HCT116 (cell line): ENCODE results near the gene ACER1. TPM values are rescaled to one million over a fixed set of nuclear protein-coding genes. Genes with fewer than 3 reads are reported as not detected.

ENCODE experiments used
- ATAC-seq: fragments of 200-7000 bp; cut with Tn5 transposase; 2 replicates; pipeline ENCODE4 v1.9.1; 2020; ENCODE audit warnings: mild to moderate bottlenecking, moderate library complexity
- BruUV-seq: library from RNA; stranded (reverse); fragments of 400-500 nt; replicated peaks from 2 replicates; lab custom pipeline; 2021; lab: Mats Ljungman, UMichigan
- CTCF ChIA-PET: fragments of 300-600 bp; sonication (Branson Sonifier 250); formaldehyde crosslinking; loops from one replicate; lab custom pipeline; 2021; ENCODE audit warnings: antibody characterized with exemption; lab: Charles Lee
- POLR2A ChIA-PET: fragments of 300-600, 350-600 bp; sonication (Branson Sonifier 250); formaldehyde crosslinking; loops from one replicate; lab custom pipeline; 2021; ENCODE audit warnings: antibody characterized with exemption; lab: Charles Lee
- RAD21 ChIA-PET, 2 experiments: fragments of 300-600 bp; sonication (Branson Sonifier 250); formaldehyde crosslinking; loops; one replicate each; lab custom pipeline; 2023; ENCODE audit warnings: low total read pairs in 2 of 2; ENCODE audit not compliant: uncharacterized antibody in 2 of 2, unreplicated experiment in 2 of 2, low non-redundant PET in 1 of 2; lab: Charles Lee
- DNase-seq: peaks from one replicate; pipeline ENCODE4 v3.0.0-alpha.2; 2010; ENCODE audit warnings: low read depth, low spot score
- H2AFZ ChIP-seq: fragments of 200-600 bp; shearing (Covaris generic), sonication (generic); 2 replicates; pipeline ENCODE4 v1.6.1; 2017; ENCODE audit warnings: low read depth, mixed run types, mixed read lengths, antibody characterized with exemption, low read length; ENCODE audit not compliant: poor library complexity, severe bottlenecking
- H3K27ac ChIP-seq: 2 replicates; pipeline ENCODE4 v1.5.1; 2012; ENCODE audit warnings: low read depth, low read length
- H3K27me3 ChIP-seq: fragments of 200-600 bp; sonication (generic); 2 replicates; pipeline ENCODE4 v1.6.1; 2016; ENCODE audit warnings: mixed run types, low read length, mixed read lengths; ENCODE audit not compliant: insufficient read depth
- H3K36me3 ChIP-seq, 2 experiments: fragments of 200-500 bp in 1 of 2; fragments of 200-600 bp in 1 of 2; sonication (Bioruptor generic) in 1 of 2; sonication (generic) in 1 of 2; 2 replicates each; pipeline versions ENCODE4 v1.5.1 to v1.6.1; 2014 to 2016; ENCODE audit warnings: low read length in 2 of 2, inconsistent platforms in 1 of 2, mixed read lengths in 1 of 2, mixed run types in 1 of 2; ENCODE audit not compliant: insufficient read depth in 2 of 2, control insufficient read depth in 1 of 2
- H3K4me1 ChIP-seq, 2 experiments: fragments of 200-600 bp in 1 of 2; sonication (generic) in 1 of 2; 2 replicates each; pipeline versions ENCODE4 v1.5.1 to v1.6.1; 2012 to 2017; ENCODE audit warnings: low read length in 2 of 2, inconsistent platforms in 1 of 2, mild to moderate bottlenecking in 1 of 2, mixed read lengths in 1 of 2, mixed run types in 1 of 2, moderate library complexity in 1 of 2; ENCODE audit not compliant: insufficient read depth in 2 of 2, control insufficient read depth in 1 of 2
- H3K4me2 ChIP-seq: fragments of 200-600 bp; sonication (generic); 2 replicates; pipeline ENCODE4 v1.6.1; 2017; ENCODE audit warnings: mixed run types, low read length, mixed read lengths
- H3K4me3 ChIP-seq, 2 experiments: fragments of 200-600 bp in 1 of 2; sonication (generic) in 1 of 2; replicated peaks in 1 of 2; 2 replicates each; pipeline ENCODE4 v1.5.1; 2011 to 2016; ENCODE audit warnings: low read length in 2 of 2, control low read depth in 1 of 2, low read depth in 1 of 2, mild to moderate bottlenecking in 1 of 2, mixed read lengths in 1 of 2, mixed run types in 1 of 2
- H3K79me2 ChIP-seq: fragments of 200-600 bp; sonication (generic); 2 replicates; pipeline ENCODE4 v1.6.1; 2017; ENCODE audit warnings: mild to moderate bottlenecking, mixed run types, low read length, moderate library complexity, mixed read lengths; ENCODE audit not compliant: insufficient read depth
- H3K9ac ChIP-seq: fragments of 200-600 bp; sonication (generic); 2 replicates; pipeline ENCODE4 v1.6.1; 2016; ENCODE audit warnings: low read length, mixed read lengths
- H3K9me2 ChIP-seq: fragments of 200-600 bp; sonication (generic), shearing (Covaris generic); 2 replicates; pipeline ENCODE4 v1.6.1; 2017; ENCODE audit warnings: mixed run types, mild to moderate bottlenecking, moderate library complexity; ENCODE audit not compliant: insufficient read depth
- H3K9me3 ChIP-seq, 2 experiments: fragments of 200-500 bp in 1 of 2; fragments of 200-600 bp in 1 of 2; sonication (Bioruptor generic) in 1 of 2; sonication (generic) in 1 of 2; 2 replicates each; pipeline ENCODE4 v1.6.1; 2014 to 2017; ENCODE audit warnings: low read length in 2 of 2, mixed read lengths in 2 of 2, inconsistent platforms in 1 of 2, low read depth in 1 of 2, mild to moderate bottlenecking in 1 of 2, mixed run types in 1 of 2, moderate library complexity in 1 of 2; ENCODE audit not compliant: control insufficient read depth in 1 of 2, insufficient read depth in 1 of 2
- H4K20me1 ChIP-seq: fragments of 200-600 bp; sonication (generic), shearing (Covaris generic); 2 replicates; pipeline ENCODE4 v1.6.1; 2017; ENCODE audit warnings: mixed run types, mild to moderate bottlenecking, moderate library complexity; ENCODE audit not compliant: insufficient read depth
- CBX3 ChIP-seq: IDR thresholded peaks from 2 replicates; pipeline ENCODE4 v1.6.1; 2012; ENCODE audit warnings: low read depth
- ELF1 ChIP-seq: IDR thresholded peaks from 2 replicates; pipeline ENCODE4 v1.6.1; 2012; ENCODE audit warnings: low read depth, borderline replicate concordance
- POLR2A ChIP-seq: IDR thresholded peaks from 2 replicates; pipeline ENCODE4 v1.7.0; 2011; ENCODE audit warnings: borderline replicate concordance; ENCODE audit not compliant: insufficient read depth, insufficient read length; ENCODE audit errors: extremely low read depth
- SRF ChIP-seq: IDR thresholded peaks from 2 replicates; pipeline ENCODE4 v1.6.1; 2012; ENCODE audit warnings: low read depth
- intact Hi-C: fragments of 100-400 bp; cut with micrococcal nuclease; formaldehyde crosslinking; loops from 2 replicates; pipeline ENCODE4 v1.10.0; 2022
- total RNA-seq: library from RNA; stranded (reverse); gene quantifications from one replicate; pipeline ENCODE4 v1.2.1, GENCODE V29; 2021; ENCODE audit not compliant: unreplicated experiment

The ACER1 gene
- total RNA-seq, 1 experiment from 2014 or later, result not detected

GRCh38 chr19:6260376-6260775 is 73.0 kb downstream of the ACER1 start:
- Histone ChIP-seq H3K9me2 (no peaks in the 10 kb centered on the region), H3K27me3 (no peaks in the 10 kb centered on the region), H3K9ac (no peak overlapping the region), H2AFZ (no peak overlapping the region), H3K4me1 (no peaks in the 10 kb centered on the region), H3K4me2 (no peak overlapping the region), H3K27ac (no peak overlapping the region), H3K79me2 (peaks cover 72% of the 10 kb centered on the region), H3K4me3 (no peak overlapping the region), H4K20me1 (no peaks in the 10 kb centered on the region), H3K36me3 (peaks cover 10 to 20% of the 10 kb centered on the region in 2 experiments; a peak in 3 of 4 replicates), H3K9me3 (no peaks in the 10 kb centered on the region)
- TF ChIP-seq ELF1 (no peak), POLR2A (no peak)
- no peak for DNase-seq
- ChIA-PET POLR2A (no interaction called here), RAD21 (no interaction called here), CTCF (interaction anchor here (0.6 kb wide), 1 partner anchor 690 kb away, joined by 3 read pairs; no protein-coding TSS in a partner anchor)
- ATAC-seq, result no peak
- intact Hi-C loops, result no loop called here
- no TSS peak for BruUV-seq

DNA sequence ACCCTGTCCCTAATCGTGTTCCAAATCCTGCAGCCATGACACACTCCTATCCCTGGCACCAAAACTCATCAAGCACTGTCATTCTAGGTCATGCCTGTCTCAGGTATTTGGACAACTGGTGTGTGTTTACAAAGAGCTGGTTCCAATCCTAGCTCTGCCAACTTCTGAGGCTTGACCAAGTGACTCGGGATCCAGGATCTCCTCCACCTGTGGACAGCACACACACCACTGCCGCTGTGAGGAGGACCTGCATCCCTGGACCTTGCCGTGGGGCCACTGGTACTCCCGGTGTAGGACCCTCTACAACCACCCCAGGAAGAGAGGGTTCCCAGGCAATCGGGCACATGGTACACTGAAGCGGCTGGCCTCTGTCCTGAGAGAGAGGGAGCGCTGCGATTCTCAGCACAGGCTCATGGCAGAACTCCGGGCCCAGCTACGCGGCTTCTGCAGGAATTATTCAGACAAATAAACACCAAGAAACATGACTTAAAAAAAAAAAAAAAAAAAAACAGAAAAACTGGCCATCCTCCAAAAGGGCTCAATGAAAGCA is 74.0 kb downstream of the ACER1 start:
- intact Hi-C loops, result no loop called here
- H3K9ac ChIP-seq, result no peak overlapping the region
- H3K27me3 ChIP-seq, result no peaks in the 10 kb centered on the region
- no peak overlapping the region for H2AFZ ChIP-seq
- no peaks in the 10 kb centered on the region for H3K9me2 ChIP-seq
- no peaks in the 10 kb centered on the region for H4K20me1 ChIP-seq
- no peaks in the 10 kb centered on the region for H3K4me1 ChIP-seq
- H3K4me2 ChIP-seq, result no peak overlapping the region
- H3K79me2 ChIP-seq, result peaks cover 71% of the 10 kb centered on the region
- ATAC-seq (no peak), DNase-seq (no peak)
- H3K27ac ChIP-seq, result no peak overlapping the region
- POLR2A ChIA-PET, result interaction anchor here (0.7 kb wide), 1 partner anchor 215 kb away, joined by 3 read pairs; no protein-coding TSS in a partner anchor
- H3K4me3 ChIP-seq, result no peak overlapping the region
- RAD21 ChIA-PET, result no interaction called here
- H3K36me3 ChIP-seq, result peaks cover 10 to 22% of the 10 kb centered on the region in 2 experiments; a peak in 3 of 4 replicates
- no peak for TF ChIP-seq SRF
- TF ChIP-seq CBX3, result no peak
- no peaks in the 10 kb centered on the region for H3K9me3 ChIP-seq
- no TSS peak for BruUV-seq
- CTCF ChIA-PET, result no interaction called here
